ENCODE results near the gene PIGU. TPM values are rescaled to one million over a fixed set of nuclear protein-coding genes. Genes with fewer than 3 reads are reported as not detected.

PIGU gene
- total and polyA plus RNA-seq, 2 donors (not counting 1 experiment from before 2014, with no cell fraction given), result 12.0 to 19.3 TPM

DNA sequence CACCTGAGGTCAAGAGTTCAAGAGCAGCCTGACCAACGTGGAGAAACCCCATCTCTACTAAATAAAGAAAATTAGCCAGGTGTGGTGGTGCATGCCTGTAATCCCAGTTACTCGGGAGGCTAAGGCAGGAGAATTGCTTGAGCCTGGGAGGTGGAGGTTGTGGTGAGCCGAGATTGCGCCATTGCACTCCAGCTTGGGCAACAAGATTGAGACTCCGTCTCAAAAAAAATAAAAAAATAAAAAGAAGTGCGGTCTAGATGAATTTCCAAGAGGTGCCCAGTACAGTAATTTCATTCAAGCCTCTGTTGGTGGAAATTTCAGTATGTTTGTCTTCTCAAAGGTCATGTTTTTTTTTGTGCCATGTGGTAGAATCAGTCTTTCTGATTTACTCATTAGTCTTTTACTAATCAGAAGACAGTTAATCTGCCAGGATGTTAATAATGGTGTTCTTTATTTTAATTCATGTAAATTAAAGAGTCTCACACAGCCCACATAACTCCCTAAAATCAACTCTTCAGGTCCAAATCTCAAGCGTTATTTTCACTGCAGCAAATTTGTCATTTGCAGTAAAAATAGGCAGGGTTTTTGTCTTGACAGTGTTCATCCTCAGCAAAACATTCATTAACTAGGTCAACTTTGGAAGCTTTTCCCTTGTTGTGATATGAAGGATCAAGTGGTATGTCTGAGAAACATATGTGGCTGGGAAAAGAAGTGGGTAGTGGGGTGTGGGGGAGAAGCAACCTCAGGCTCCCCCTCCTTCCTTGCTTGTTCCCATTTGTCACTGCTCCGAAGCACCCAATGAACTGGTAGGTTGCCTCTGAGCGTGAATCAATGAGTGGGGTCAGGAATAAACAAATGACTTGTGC lies 40.6 kb upstream of the PIGU start:
- Histone ChIP-seq H3K36me3 (replicated peaks in 1 of 2; ENCODE audit: control extremely low read depth in 1 of 2, control insufficient read depth in 1 of 2, extremely low read depth in 1 of 2, insufficient read depth in 2 of 2, low read length in 1 of 2) (peaks cover 0 to 12% of the 10 kb centered on the region in 2 experiments), H3K27me3 (replicated peaks in 1 of 4; ENCODE audit: control extremely low read depth in 1 of 4, control insufficient read depth in 3 of 4, insufficient read depth in 4 of 4, low read length in 3 of 4) (no peaks in the 10 kb centered on the region), H3K27ac (ENCODE audit: low read length in 2 of 2) (no peak overlapping the region), H3K4me2 (replicated peaks; ENCODE audit: low read depth, low read length, poor library complexity, severe bottlenecking) (no peak overlapping the region), H3K79me2 (ENCODE audit: control insufficient read depth, insufficient read depth, low read length) (no peaks in the 10 kb centered on the region), H3K9me3 (ENCODE audit: control extremely low read depth in 1 of 3, control insufficient read depth in 2 of 3, insufficient read depth in 1 of 3, low read length in 2 of 3) (no peaks in the 10 kb centered on the region), H3K9ac (ENCODE audit: low read length) (no peak overlapping the region), H3K4me1 (ENCODE audit: control insufficient read depth in 2 of 2, insufficient read depth in 2 of 2, low read length in 2 of 2) (peaks cover 0 to 5% of the 10 kb centered on the region in 2 donors), H2AFZ (ENCODE audit: insufficient read depth, low read depth, low read length, poor library complexity, severe bottlenecking) (no peak overlapping the region), H4K20me1 (ENCODE audit: control insufficient read depth, insufficient read depth, low read length, poor library complexity, severe bottlenecking) (no peaks in the 10 kb centered on the region), H3K4me3 (ENCODE audit: control extremely low read depth in 1 of 5, extremely low read depth in 1 of 5, insufficient read depth in 1 of 5, low read depth in 2 of 5, low read length in 4 of 5) (no peak overlapping the region)
- CTCF ChIA-PET, result interaction anchor here (1.2 kb wide), 1 partner anchor 10 kb away, joined by 3 read pairs; no protein-coding TSS in a partner anchor
- H3K4me1 Mint-ChIP-seq, result peaks cover 18% of the 10 kb centered on the region
- no peaks in the 10 kb centered on the region for H3K9me3 Mint-ChIP-seq (ENCODE audit: insufficient read depth)
- H3K4me3 Mint-ChIP-seq, result no peak overlapping the region
- 75% methylated on average over 5 of the region's 9 CpGs for WGBS (ENCODE audit: insufficient coverage)
- intact Hi-C loops (cut with micrococcal nuclease), result no loop called here
- no peak for ATAC-seq (ENCODE audit: low read depth)
- H3K27me3 Mint-ChIP-seq, result no peaks in the 10 kb centered on the region
- POLR2A ChIA-PET, result no interaction called here
- no peak for DNase-seq
- TF ChIP-seq EZH2 (IDR thresholded peaks at IDR 0.05; ENCODE audit: borderline replicate concordance, insufficient read depth, low read depth, low read length, poor library complexity, severe bottlenecking), result no peak
- TF ChIP-seq, protein P1, sequence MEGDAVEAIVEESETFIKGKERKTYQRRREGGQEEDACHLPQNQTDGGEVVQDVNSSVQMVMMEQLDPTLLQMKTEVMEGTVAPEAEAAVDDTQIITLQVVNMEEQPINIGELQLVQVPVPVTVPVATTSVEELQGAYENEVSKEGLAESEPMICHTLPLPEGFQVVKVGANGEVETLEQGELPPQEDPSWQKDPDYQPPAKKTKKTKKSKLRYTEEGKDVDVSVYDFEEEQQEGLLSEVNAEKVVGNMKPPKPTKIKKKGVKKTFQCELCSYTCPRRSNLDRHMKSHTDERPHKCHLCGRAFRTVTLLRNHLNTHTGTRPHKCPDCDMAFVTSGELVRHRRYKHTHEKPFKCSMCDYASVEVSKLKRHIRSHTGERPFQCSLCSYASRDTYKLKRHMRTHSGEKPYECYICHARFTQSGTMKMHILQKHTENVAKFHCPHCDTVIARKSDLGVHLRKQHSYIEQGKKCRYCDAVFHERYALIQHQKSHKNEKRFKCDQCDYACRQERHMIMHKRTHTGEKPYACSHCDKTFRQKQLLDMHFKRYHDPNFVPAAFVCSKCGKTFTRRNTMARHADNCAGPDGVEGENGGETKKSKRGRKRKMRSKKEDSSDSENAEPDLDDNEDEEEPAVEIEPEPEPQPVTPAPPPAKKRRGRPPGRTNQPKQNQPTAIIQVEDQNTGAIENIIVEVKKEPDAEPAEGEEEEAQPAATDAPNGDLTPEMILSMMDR (IDR thresholded peaks at IDR 0.05), result no peak
- no peak overlapping the region for H3K27ac Mint-ChIP-seq

DNA sequence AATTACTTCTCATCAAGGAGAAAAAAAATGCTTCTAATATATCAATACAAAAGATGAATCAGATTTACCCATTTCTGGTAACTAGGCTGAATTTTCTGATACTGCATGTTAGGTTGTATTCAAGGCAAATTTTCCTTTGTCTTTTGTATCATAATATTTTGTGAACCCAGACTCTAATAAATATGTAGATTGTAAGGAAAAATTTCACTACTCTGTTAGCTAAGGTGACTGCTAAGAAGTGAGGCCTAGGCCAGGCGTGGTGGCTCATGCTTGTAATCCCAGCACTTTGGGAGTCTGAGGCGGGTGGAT lies 40.0 kb upstream of the PIGU start:
- Histone ChIP-seq H4K20me1 (ENCODE audit: control insufficient read depth, insufficient read depth, low read length, poor library complexity, severe bottlenecking) (no peaks in the 10 kb centered on the region), H2AFZ (ENCODE audit: insufficient read depth, low read depth, low read length, poor library complexity, severe bottlenecking) (no peak overlapping the region), H3K79me2 (ENCODE audit: control insufficient read depth, insufficient read depth, low read length) (no peaks in the 10 kb centered on the region), H3K27ac (ENCODE audit: low read length in 2 of 2) (no peak overlapping the region), H3K36me3 (replicated peaks in 1 of 2; ENCODE audit: control extremely low read depth in 1 of 2, control insufficient read depth in 1 of 2, extremely low read depth in 1 of 2, insufficient read depth in 2 of 2, low read length in 1 of 2) (peaks cover 0 to 12% of the 10 kb centered on the region in 2 experiments), H3K4me3 (ENCODE audit: control extremely low read depth in 1 of 5, extremely low read depth in 1 of 5, insufficient read depth in 1 of 5, low read depth in 2 of 5, low read length in 4 of 5) (no peak overlapping the region), H3K27me3 (replicated peaks in 1 of 4; ENCODE audit: control extremely low read depth in 1 of 4, control insufficient read depth in 3 of 4, insufficient read depth in 4 of 4, low read length in 3 of 4) (no peaks in the 10 kb centered on the region), H3K4me1 (ENCODE audit: control insufficient read depth in 2 of 2, insufficient read depth in 2 of 2, low read length in 2 of 2) (peaks cover 0 to 5% of the 10 kb centered on the region in 2 donors), H3K4me2 (replicated peaks; ENCODE audit: low read depth, low read length, poor library complexity, severe bottlenecking) (no peak overlapping the region), H3K9ac (ENCODE audit: low read length) (no peak overlapping the region), H3K9me3 (ENCODE audit: control extremely low read depth in 1 of 3, control insufficient read depth in 2 of 3, insufficient read depth in 1 of 3, low read length in 2 of 3) (no peaks in the 10 kb centered on the region)
- TF ChIP-seq EZH2 (IDR thresholded peaks at IDR 0.05; ENCODE audit: borderline replicate concordance, insufficient read depth, low read depth, low read length, poor library complexity, severe bottlenecking), result no peak
- TF ChIP-seq, protein P1 (IDR thresholded peaks at IDR 0.05), result no peak
- Mint-ChIP-seq H3K27ac (no peak overlapping the region), H3K9me3 (ENCODE audit: insufficient read depth) (no peaks in the 10 kb centered on the region), H3K4me3 (no peak overlapping the region), H3K27me3 (no peaks in the 10 kb centered on the region), H3K4me1 (peaks cover 18% of the 10 kb centered on the region)
- WGBS (ENCODE audit: insufficient coverage), result 100% methylated on average over 1 of the region's 2 CpGs
- ChIA-PET CTCF (interaction anchor here (0.7 to 1.2 kb wide), 2 partner anchors 9 to 1874 kb away, joined by 3 read pairs; no protein-coding TSS in a partner anchor), POLR2A (no interaction called here)
- intact Hi-C loops (cut with micrococcal nuclease), result no loop called here
- DNase-seq (no peak), ATAC-seq (ENCODE audit: low read depth) (no peak)
